ENCODE results near the gene HEPH. TPM values are rescaled to one million over a fixed set of nuclear protein-coding genes. Genes with fewer than 3 reads are reported as not detected.
A peak's percentile ranks its signal among the peaks of the same experiment; 100 is the strongest.

The HEPH gene
- total and polyA plus RNA-seq, 9 of the 15 experiments (the other 6 are each of a cell fraction or from before 2014, with no cell fraction given) = 22.4 to 67.6 (median 42.9) TPM

- TF ChIP-seq ZBTB34 (CRISPR knock-in tag; IDR thresholded peaks at IDR 0.05) = no peak
- no peak for TF ChIP-seq ZNF134 (CRISPR knock-in tag; conservative IDR thresholded peaks at IDR 0.05)
- peak; percentile 54 for TF ChIP-seq PKNOX1 (IDR thresholded peaks at IDR 0.05)
- TF ChIP-seq SMARCA4 (IDR thresholded peaks at IDR 0.05) = peak; percentile 99
- no peak for TF ChIP-seq ZKSCAN3 (CRISPR knock-in tag; IDR thresholded peaks at IDR 0.05)
- TF ChIP-seq BMI1 (IDR thresholded peaks at IDR 0.05; ENCODE audit: low read length) = no peak
- no peak for TF ChIP-seq POLR3A (IDR thresholded peaks at IDR 0.05; ENCODE audit: borderline replicate concordance, extremely low read depth, insufficient read depth, insufficient read length)
- TF ChIP-seq TSC22D4 (tag; IDR thresholded peaks at IDR 0.05) = no peak
- TF ChIP-seq CREB3 (tag; conservative IDR thresholded peaks at IDR 0.05; ENCODE audit: low read depth) = no peak
- no peak for TF ChIP-seq ZNF277 (CRISPR knock-in tag; IDR thresholded peaks at IDR 0.05; ENCODE audit: borderline replicate concordance)
- TF ChIP-seq SIRT6 (IDR thresholded peaks at IDR 0.05; ENCODE audit: low read depth, low read length) = no peak
- TF ChIP-seq ZNF311 (CRISPR knock-in tag; IDR thresholded peaks at IDR 0.05) = no peak
- no peak for TF ChIP-seq E2F5 (CRISPR knock-in tag; IDR thresholded peaks at IDR 0.05)
- no peak for TF ChIP-seq RBM39 (optimal IDR thresholded peaks at IDR 0.05; ENCODE audit: low read depth, low read length)
- TF ChIP-seq ZNF280A (IDR thresholded peaks at IDR 0.05; ENCODE audit: low read depth, partially characterized antibody) = no peak
- no peak for TF ChIP-seq ZNF76 (CRISPR knock-in tag; IDR thresholded peaks at IDR 0.05; ENCODE audit: borderline replicate concordance)
- 0 out of 6 replicates have a peak, but pooled peaks of 1 of the 3 experiments have one; percentile 6 for TF ChIP-seq CTCF (IDR thresholded peaks at IDR 0.05 in 2 of 3, conservative IDR thresholded peaks at IDR 0.05 in 1 of 3; ENCODE audit: insufficient read depth in 2 of 3, low read depth in 1 of 3, low read length in 3 of 3)
- peak; percentile 100 for TF ChIP-seq SPI1 (IDR thresholded peaks at IDR 0.05; ENCODE audit: borderline replicate concordance, low read depth, low read length)
- TF ChIP-seq DPF2 (IDR thresholded peaks at IDR 0.05) = peak; percentile 98
- TF ChIP-seq GATA2 (CRISPR knock-in tag; IDR thresholded peaks at IDR 0.05) = peak; percentile 84
Observed at GRCh38 chrX:66162331-66162822, 1.7 kb upstream of the HEPH start (continued).
